Measurements from ENCODE around the gene PHC2.

DNA sequence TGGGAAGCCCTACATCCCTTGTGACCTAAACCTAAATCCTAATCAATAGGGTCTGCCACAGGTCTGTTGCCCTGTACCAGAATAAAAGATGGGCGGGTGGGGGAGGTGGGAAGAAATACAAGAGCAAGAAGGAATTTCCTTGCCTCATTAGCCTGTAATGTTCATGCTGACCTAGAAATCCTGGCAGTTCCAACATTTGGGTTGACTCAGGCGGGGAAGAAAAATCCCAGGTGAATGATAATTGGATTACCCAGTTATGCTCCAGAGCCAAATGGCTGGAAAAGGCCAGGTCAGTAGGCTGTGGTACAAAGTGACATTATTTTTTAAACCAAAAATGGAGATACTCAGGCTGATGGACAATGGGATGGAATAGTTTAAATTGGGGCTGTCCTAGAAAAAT is 82.7 kb downstream of the PHC2 start:
- TF ChIP-seq CSDC2 (CRISPR knock-in tag; IDR thresholded peaks at IDR 0.05) (no peak), ZFP3 (CRISPR knock-in tag; IDR thresholded peaks at IDR 0.05) (no peak), PPARA (CRISPR knock-in tag; IDR thresholded peaks at IDR 0.05; ENCODE audit: borderline replicate concordance) (no peak), TCF4 (CRISPR knock-in tag; IDR thresholded peaks at IDR 0.05; ENCODE audit: borderline replicate concordance) (no peak), SNAI2 (CRISPR knock-in tag; IDR thresholded peaks at IDR 0.05) (no peak)
